B cell (primary cell): Measurements from ENCODE around the gene CORO2A. TPM values are rescaled to one million over a fixed set of nuclear protein-coding genes. Genes with fewer than 3 reads are reported as not detected.

ENCODE experiments used
- ATAC-seq: fragments of 200-7000 bp; cut with Tn5 transposase; one replicate; pipeline ENCODE4 v1.10.0; 2021; ENCODE audit warnings: low read depth, mild to moderate bottlenecking, moderate number of reproducible peaks, moderate library complexity
- CTCF ChIA-PET: fragments of 350-600 bp; sonication (Branson Sonifier 250); formaldehyde crosslinking; loops from one replicate; lab custom pipeline; 2021; ENCODE audit warnings: antibody characterized with exemption, inconsistent platforms; lab: Charles Lee
- POLR2A ChIA-PET: fragments of 350-600 bp; sonication (Branson Sonifier 250); formaldehyde crosslinking; loops from one replicate; lab custom pipeline; 2021; ENCODE audit warnings: antibody characterized with exemption; lab: Charles Lee
- DNase-seq: peaks from one replicate; pipeline ENCODE4 v3.0.0; 2013
- H2AFZ ChIP-seq: 2 replicates; pipeline ENCODE4 v1.6.1; 2012; ENCODE audit warnings: mild to moderate bottlenecking, low read depth, low read length; ENCODE audit not compliant: insufficient read depth, poor library complexity, severe bottlenecking
- H3K27ac ChIP-seq, 2 donors: 1 replicate in 1 of 2; 2 replicates in 1 of 2; pipeline ENCODE4 v1.5.1; 2012 to 2013; ENCODE audit warnings: low read length in 2 of 2, mild to moderate bottlenecking in 2 of 2, moderate library complexity in 1 of 2
- H3K27me3 ChIP-seq, 4 experiments: fragments of 200-600 bp in 1 of 4; sonication (generic) in 1 of 4; replicated peaks in 1 of 4; 1 replicate in 2 of 4; 2 replicates in 2 of 4; pipeline versions ENCODE4 v1.6.1 to v1.7.0; 2013 to 2016; ENCODE audit warnings: low read length in 3 of 4, mild to moderate bottlenecking in 2 of 4, mixed read lengths in 1 of 4, moderate library complexity in 1 of 4; ENCODE audit not compliant: insufficient read depth in 4 of 4, control insufficient read depth in 3 of 4; ENCODE audit errors: control extremely low read depth in 1 of 4
- H3K36me3 ChIP-seq, 2 experiments: replicated peaks in 1 of 2; 1 replicate in 1 of 2; 2 replicates in 1 of 2; pipeline versions ENCODE4 v1.6.1 to v1.7.1; 2013; ENCODE audit warnings: low read length in 1 of 2; ENCODE audit not compliant: insufficient read depth in 2 of 2, control insufficient read depth in 1 of 2; ENCODE audit errors: control extremely low read depth in 1 of 2, extremely low read depth in 1 of 2
- H3K4me1 ChIP-seq, 2 donors: fragments of 200-600 bp in 1 of 2; sonication (generic) in 1 of 2; 1 replicate in 1 of 2; 2 replicates in 1 of 2; pipeline versions ENCODE4 v1.5.1 to v1.6.1; 2013 to 2017; ENCODE audit warnings: low read length in 2 of 2; ENCODE audit not compliant: control insufficient read depth in 2 of 2, insufficient read depth in 2 of 2
- H3K4me2 ChIP-seq: replicated peaks from 2 replicates; pipeline ENCODE3; 2012; ENCODE audit warnings: mild to moderate bottlenecking, low read depth, low read length; ENCODE audit not compliant: poor library complexity, severe bottlenecking
- H3K4me3 ChIP-seq, 5 experiments: fragments of 200-600 bp in 1 of 5; sonication (generic) in 1 of 5; 1 replicate in 3 of 5; 2 replicates in 2 of 5; pipeline versions ENCODE4 v1.5.1 to v1.7.0; 2011 to 2016; ENCODE audit warnings: low read length in 4 of 5, mild to moderate bottlenecking in 4 of 5, low read depth in 2 of 5, control low read depth in 1 of 5, moderate library complexity in 1 of 5; ENCODE audit not compliant: insufficient read depth in 1 of 5; ENCODE audit errors: control extremely low read depth in 1 of 5, extremely low read depth in 1 of 5
- H3K79me2 ChIP-seq: fragments of 200-600 bp; sonication (generic); one replicate; pipeline ENCODE4 v1.6.0; 2016; ENCODE audit warnings: low read length; ENCODE audit not compliant: control insufficient read depth, insufficient read depth
- H3K9ac ChIP-seq: fragments of 200-600 bp; sonication (generic); 2 replicates; pipeline ENCODE4 v1.6.1; 2017; ENCODE audit warnings: mild to moderate bottlenecking, low read length, moderate library complexity
- H3K9me3 ChIP-seq, 3 donors: one replicate each; pipeline versions ENCODE4 v1.6.1 to v1.7.1; 2013; ENCODE audit warnings: low read length in 2 of 3; ENCODE audit not compliant: control insufficient read depth in 2 of 3, insufficient read depth in 1 of 3; ENCODE audit errors: control extremely low read depth in 1 of 3
- H4K20me1 ChIP-seq: 2 replicates; pipeline ENCODE4 v1.6.0; 2012; ENCODE audit warnings: mild to moderate bottlenecking, low read length; ENCODE audit not compliant: insufficient read depth, control insufficient read depth, poor library complexity, severe bottlenecking
- H3K27ac Mint-ChIP-seq: one replicate; pipeline ENCODE4 v1.8.0; 2021; ENCODE audit warnings: mixed read lengths
- H3K27me3 Mint-ChIP-seq: one replicate; pipeline ENCODE4 v1.8.0; 2021; ENCODE audit warnings: mixed read lengths
- H3K4me1 Mint-ChIP-seq: one replicate; pipeline ENCODE4 v1.8.0; 2021; ENCODE audit warnings: mixed read lengths
- H3K4me3 Mint-ChIP-seq: one replicate; pipeline ENCODE4 v1.8.0; 2021; ENCODE audit warnings: mixed read lengths
- H3K9me3 Mint-ChIP-seq: one replicate; pipeline ENCODE4 v1.8.0; 2022; ENCODE audit warnings: mixed read lengths; ENCODE audit not compliant: insufficient read depth
- EZH2 ChIP-seq: IDR thresholded peaks from 2 replicates; pipeline ENCODE4 v1.6.1; 2012; ENCODE audit warnings: borderline replicate concordance, low read depth, mild to moderate bottlenecking, moderate library complexity, low read length; ENCODE audit not compliant: insufficient read depth, poor library complexity, severe bottlenecking
- WGBS: methylation state at CpG from one replicate; pipeline ENCODE4 v1.1.5; 2013; ENCODE audit warnings: missing lambda C conversion rate; ENCODE audit not compliant: insufficient coverage; 5-methylcytosine and 5-hydroxymethylcytosine counted together
- intact Hi-C: fragments of 100-400 bp; cut with micrococcal nuclease; formaldehyde crosslinking; loops from one replicate; pipeline ENCODE4 v1.10.0; 2022
- polyA plus RNA-seq: library from polyadenylated mRNA; depleted of rRNA; stranded (reverse); fragments of >200 nt; gene quantifications from 2 replicates; pipeline ENCODE4 v1.2.3, GENCODE V29; 2012
- total RNA-seq, 2 donors: library from RNA; stranded (reverse); fragments of 120-200 nt in 1 of 2; gene quantifications; 1 replicate in 1 of 2; 2 replicates in 1 of 2; pipeline versions ENCODE4 v1.2.3 to v1.2.4, GENCODE V29; 2013 to 2022
- TF ChIP-seq, protein P1 (sequence below): fragments of 200-600 bp; IDR thresholded peaks from one replicate; pipeline ENCODE4 v1.8.0; 2022; ENCODE audit warnings: antibody characterized with exemption, mild to moderate bottlenecking

CORO2A gene
- total and polyA plus RNA-seq, 2 donors (not counting 1 experiment from before 2014, with no cell fraction given): 1.1 to 2.0 TPM

- H3K4me1 ChIP-seq: peaks cover 9 to 11% of the 10 kb centered on the region in 2 donors
- H3K9ac ChIP-seq: no peak overlapping the region
- H3K27me3 ChIP-seq: no peaks in the 10 kb centered on the region
- DNase-seq: no peak
- no peaks in the 10 kb centered on the region for H4K20me1 ChIP-seq
- no peak overlapping the region for H3K27ac ChIP-seq
- no peaks in the 10 kb centered on the region for H3K9me3 Mint-ChIP-seq
- H3K79me2 ChIP-seq: no peaks in the 10 kb centered on the region
- WGBS: 92% methylated on average over 3 of the region's 13 CpGs
- no peak for TF ChIP-seq EZH2
- TF ChIP-seq, protein P1, sequence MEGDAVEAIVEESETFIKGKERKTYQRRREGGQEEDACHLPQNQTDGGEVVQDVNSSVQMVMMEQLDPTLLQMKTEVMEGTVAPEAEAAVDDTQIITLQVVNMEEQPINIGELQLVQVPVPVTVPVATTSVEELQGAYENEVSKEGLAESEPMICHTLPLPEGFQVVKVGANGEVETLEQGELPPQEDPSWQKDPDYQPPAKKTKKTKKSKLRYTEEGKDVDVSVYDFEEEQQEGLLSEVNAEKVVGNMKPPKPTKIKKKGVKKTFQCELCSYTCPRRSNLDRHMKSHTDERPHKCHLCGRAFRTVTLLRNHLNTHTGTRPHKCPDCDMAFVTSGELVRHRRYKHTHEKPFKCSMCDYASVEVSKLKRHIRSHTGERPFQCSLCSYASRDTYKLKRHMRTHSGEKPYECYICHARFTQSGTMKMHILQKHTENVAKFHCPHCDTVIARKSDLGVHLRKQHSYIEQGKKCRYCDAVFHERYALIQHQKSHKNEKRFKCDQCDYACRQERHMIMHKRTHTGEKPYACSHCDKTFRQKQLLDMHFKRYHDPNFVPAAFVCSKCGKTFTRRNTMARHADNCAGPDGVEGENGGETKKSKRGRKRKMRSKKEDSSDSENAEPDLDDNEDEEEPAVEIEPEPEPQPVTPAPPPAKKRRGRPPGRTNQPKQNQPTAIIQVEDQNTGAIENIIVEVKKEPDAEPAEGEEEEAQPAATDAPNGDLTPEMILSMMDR: no peak
- H3K27me3 Mint-ChIP-seq: no peaks in the 10 kb centered on the region
- no peak overlapping the region for H3K4me3 Mint-ChIP-seq
- ATAC-seq: no peak
- ChIA-PET CTCF (no interaction called here), POLR2A (no interaction called here)
- H3K9me3 ChIP-seq: no peaks in the 10 kb centered on the region
- H2AFZ ChIP-seq: no peak overlapping the region
- intact Hi-C loops: no loop called here
- no peak overlapping the region for H3K4me2 ChIP-seq
- no peaks in the 10 kb centered on the region for H3K36me3 ChIP-seq
- H3K4me1 Mint-ChIP-seq: peaks cover 8% of the 10 kb centered on the region
- no peak overlapping the region for H3K4me3 ChIP-seq
- no peak overlapping the region for H3K27ac Mint-ChIP-seq
Measured at GRCh38 chr9:98142182-98142907, 50.1 kb downstream of the CORO2A start.

- no peaks in the 10 kb centered on the region for H3K4me1 ChIP-seq
Measured at GRCh38 chr9:98140503-98140902, 51.9 kb downstream of the CORO2A start.

More at GRCh38 chr9:98140503-98140902, 51.9 kb downstream of the CORO2A start:
- ChIA-PET POLR2A (no interaction called here), CTCF (no interaction called here)
- no peak overlapping the region for H3K27ac ChIP-seq
- Mint-ChIP-seq H3K9me3 (no peaks in the 10 kb centered on the region), H3K27me3 (no peaks in the 10 kb centered on the region), H3K4me1 (no peaks in the 10 kb centered on the region), H3K4me3 (no peak overlapping the region), H3K27ac (no peak overlapping the region)
- no peaks in the 10 kb centered on the region for H3K79me2 ChIP-seq
- WGBS: 100% methylated on average over 2 of the region's 5 CpGs
- H3K27me3 ChIP-seq: no peaks in the 10 kb centered on the region
- no peak for DNase-seq
- no peaks in the 10 kb centered on the region for H4K20me1 ChIP-seq
- H2AFZ ChIP-seq: no peak overlapping the region
- no peak overlapping the region for H3K4me2 ChIP-seq
- TF ChIP-seq, protein P1: no peak
- TF ChIP-seq EZH2: no peak
- no peak overlapping the region for H3K4me3 ChIP-seq
- ATAC-seq: no peak
- H3K9me3 ChIP-seq: no peaks in the 10 kb centered on the region
- no peak overlapping the region for H3K9ac ChIP-seq
- no peaks in the 10 kb centered on the region for H3K36me3 ChIP-seq
- intact Hi-C loops: no loop called here
